H9 (cell line): ENCODE results near the gene KLF13. TPM values are rescaled to one million over a fixed set of nuclear protein-coding genes. Genes with fewer than 3 reads are reported as not detected.

Experiments
- DNase-seq: peaks from one replicate; pipeline ENCODE4 v3.0.0-alpha.2; 2017
- H2AFZ ChIP-seq: one replicate; pipeline ENCODE4 v1.6.1; 2013; ENCODE audit warnings: mild to moderate bottlenecking, low read length, control low read depth, moderate library complexity
- H2AK5ac ChIP-seq: 2 replicates; pipeline ENCODE4 v1.6.1; 2013; ENCODE audit warnings: low read length, control low read depth, mixed read lengths; ENCODE audit not compliant: insufficient read length
- H2BK120ac ChIP-seq: one replicate; pipeline ENCODE4 v1.6.1; 2013; ENCODE audit warnings: low read depth, mild to moderate bottlenecking, low read length, control low read depth, inconsistent platforms; ENCODE audit not compliant: poor library complexity, severe bottlenecking
- H2BK12ac ChIP-seq: 2 replicates; pipeline ENCODE4 v1.6.1; 2013; ENCODE audit warnings: low read length, control low read depth, mixed read lengths, low read depth; ENCODE audit not compliant: insufficient read length
- H2BK15ac ChIP-seq: 2 replicates; pipeline ENCODE4 v1.6.1; 2013; ENCODE audit warnings: low read depth, low read length, control low read depth
- H2BK20ac ChIP-seq: one replicate; pipeline ENCODE4 v1.6.1; 2013; ENCODE audit warnings: low read depth, mild to moderate bottlenecking, low read length, control low read depth, inconsistent platforms; ENCODE audit not compliant: poor library complexity, severe bottlenecking
- H2BK5ac ChIP-seq: 2 replicates; pipeline ENCODE4 v1.6.1; 2013; ENCODE audit warnings: low read length, control low read depth, mixed read lengths; ENCODE audit not compliant: insufficient read length
- H3K14ac ChIP-seq: 2 replicates; pipeline ENCODE4 v1.6.1; 2013; ENCODE audit warnings: low read length, control low read depth; ENCODE audit not compliant: insufficient read depth
- H3K18ac ChIP-seq: 2 replicates; pipeline ENCODE4 v1.6.1; 2013; ENCODE audit warnings: low read depth, mild to moderate bottlenecking, mixed read lengths, low read length, control low read depth; ENCODE audit not compliant: insufficient read length
- H3K23ac ChIP-seq: 2 replicates; pipeline ENCODE4 v1.6.1; 2013; ENCODE audit warnings: low read length, control low read depth, mixed read lengths, low read depth; ENCODE audit not compliant: insufficient read length
- H3K23me2 ChIP-seq: 2 replicates; pipeline ENCODE4 v1.6.1; 2013; ENCODE audit warnings: low read depth, mild to moderate bottlenecking, mixed read lengths, low read length, control low read depth; ENCODE audit not compliant: insufficient read length, poor library complexity, severe bottlenecking
- H3K27ac ChIP-seq: 2 replicates; pipeline ENCODE4 v1.5.1; 2013; ENCODE audit warnings: low read length, control low read depth, mixed read lengths, low read depth; ENCODE audit not compliant: insufficient read length
- H3K27me3 ChIP-seq: 2 replicates; pipeline ENCODE4 v1.6.1; 2013; ENCODE audit warnings: low read length, control low read depth, inconsistent platforms; ENCODE audit not compliant: insufficient read depth
- H3K4ac ChIP-seq: 2 replicates; pipeline ENCODE4 v1.6.1; 2013; ENCODE audit warnings: low read depth, mild to moderate bottlenecking, control low read depth, inconsistent platforms, low read length, moderate library complexity
- H3K4me1 ChIP-seq: 2 replicates; pipeline ENCODE4 v1.6.1; 2013; ENCODE audit warnings: low read length, control low read depth, inconsistent platforms; ENCODE audit not compliant: insufficient read depth
- H3K4me2 ChIP-seq: 2 replicates; pipeline ENCODE4 v1.6.1; 2013; ENCODE audit warnings: low read length, control low read depth, mixed read lengths; ENCODE audit not compliant: insufficient read length, insufficient read depth
- H3K56ac ChIP-seq: 2 replicates; pipeline ENCODE4 v1.6.1; 2013; ENCODE audit warnings: low read depth, mild to moderate bottlenecking, mixed read lengths, low read length, control low read depth; ENCODE audit not compliant: insufficient read length
- H3K79me1 ChIP-seq: 2 replicates; pipeline ENCODE4 v1.6.1; 2013; ENCODE audit warnings: low read depth, mild to moderate bottlenecking, moderate library complexity, low read length, control low read depth, inconsistent platforms; ENCODE audit not compliant: insufficient read depth, poor library complexity, severe bottlenecking
- H3K79me2 ChIP-seq: 2 replicates; pipeline ENCODE4 v1.6.1; 2013; ENCODE audit warnings: low read length, control low read depth, inconsistent platforms; ENCODE audit not compliant: insufficient read depth
- H3K9ac ChIP-seq: 2 replicates; pipeline ENCODE4 v1.6.1; 2013; ENCODE audit warnings: low read length, control low read depth, mixed read lengths; ENCODE audit not compliant: insufficient read length; ENCODE audit errors: extremely low read depth
- H3K9me3 ChIP-seq: one replicate; pipeline ENCODE4 v1.6.1; 2013; ENCODE audit warnings: low read depth, low read length, inconsistent platforms; ENCODE audit not compliant: control insufficient read depth
- H3T11ph ChIP-seq: one replicate; pipeline ENCODE4 v1.6.1; 2013; ENCODE audit warnings: mild to moderate bottlenecking, low read length, control low read depth, inconsistent platforms
- H4K20me1 ChIP-seq: one replicate; pipeline ENCODE4 v1.6.1; 2013; ENCODE audit not compliant: control insufficient read depth, insufficient read length, insufficient read depth
- H4K5ac ChIP-seq: 2 replicates; pipeline ENCODE4 v1.6.1; 2013; ENCODE audit warnings: low read depth, mild to moderate bottlenecking, mixed read lengths, low read length, control low read depth; ENCODE audit not compliant: insufficient read length
- H4K8ac ChIP-seq: replicated peaks from 2 replicates; pipeline ENCODE4 v1.6.1; 2013; ENCODE audit warnings: low read length, control low read depth, mixed read lengths, low read depth; ENCODE audit not compliant: insufficient read length
- H4K91ac ChIP-seq: 2 replicates; pipeline ENCODE4 v1.6.1; 2013; ENCODE audit warnings: low read depth, mild to moderate bottlenecking, moderate library complexity, mixed read lengths, low read length, control low read depth; ENCODE audit not compliant: insufficient read length
- H3K27ac Mint-ChIP-seq, 3 experiments: 2 replicates in 2 of 3; 3 replicates in 1 of 3; pipeline ENCODE4 v1.8.0; 2020 to 2021; ENCODE audit warnings: mixed read lengths in 3 of 3, mild to moderate bottlenecking in 1 of 3, moderate library complexity in 1 of 3
- H3K27me3 Mint-ChIP-seq: 2 replicates; pipeline ENCODE4 v1.8.0; 2021; ENCODE audit warnings: low read depth, mild to moderate bottlenecking, moderate library complexity, mixed read lengths
- H3K36me3 Mint-ChIP-seq, 3 experiments: 2 replicates in 2 of 3; 3 replicates in 1 of 3; pipeline ENCODE4 v1.8.0; 2020 to 2021; ENCODE audit warnings: low read depth in 3 of 3, mixed read lengths in 3 of 3; ENCODE audit not compliant: insufficient read depth in 1 of 3
- H3K4me1 Mint-ChIP-seq, 2 experiments: 2 replicates each; pipeline ENCODE4 v1.8.0; 2020; ENCODE audit warnings: mixed read lengths in 2 of 2
- H3K4me3 Mint-ChIP-seq, 2 experiments: 2 replicates in 1 of 2; 3 replicates in 1 of 2; pipeline ENCODE4 v1.8.0; 2020 to 2021; ENCODE audit warnings: mild to moderate bottlenecking in 2 of 2, mixed read lengths in 2 of 2, moderate library complexity in 1 of 2
- H3K9me3 Mint-ChIP-seq, 2 experiments: 2 replicates in 1 of 2; 3 replicates in 1 of 2; pipeline ENCODE4 v1.8.0; 2020; ENCODE audit warnings: mild to moderate bottlenecking in 2 of 2, mixed read lengths in 2 of 2, moderate library complexity in 1 of 2
- WGBS: extraction: QIAGEN DNeasy Blood & Tissue Kit; methylation state at CpG from one replicate; pipeline ENCODE4 v1.1.7; 2013; ENCODE audit warnings: missing lambda C conversion rate, low lambda C conversion rate, mixed read lengths; ENCODE audit not compliant: insufficient read length; ENCODE audit errors: extremely low coverage; 5-methylcytosine and 5-hydroxymethylcytosine counted together
- total RNA-seq: library from RNA; stranded (reverse); gene quantifications from 2 replicates; pipeline ENCODE4 v1.2.1, GENCODE V29; 2021
- TF ChIP-seq, protein P1 (sequence below): fragments of 200-600 bp; sonication (generic); conservative IDR thresholded peaks from 3 replicates; pipeline ENCODE4 v1.8.0; 2021; ENCODE audit warnings: antibody characterized with exemption, mild to moderate bottlenecking

The KLF13 gene
- total RNA-seq, 1 experiment from 2014 or later: 33.4 TPM

DNA sequence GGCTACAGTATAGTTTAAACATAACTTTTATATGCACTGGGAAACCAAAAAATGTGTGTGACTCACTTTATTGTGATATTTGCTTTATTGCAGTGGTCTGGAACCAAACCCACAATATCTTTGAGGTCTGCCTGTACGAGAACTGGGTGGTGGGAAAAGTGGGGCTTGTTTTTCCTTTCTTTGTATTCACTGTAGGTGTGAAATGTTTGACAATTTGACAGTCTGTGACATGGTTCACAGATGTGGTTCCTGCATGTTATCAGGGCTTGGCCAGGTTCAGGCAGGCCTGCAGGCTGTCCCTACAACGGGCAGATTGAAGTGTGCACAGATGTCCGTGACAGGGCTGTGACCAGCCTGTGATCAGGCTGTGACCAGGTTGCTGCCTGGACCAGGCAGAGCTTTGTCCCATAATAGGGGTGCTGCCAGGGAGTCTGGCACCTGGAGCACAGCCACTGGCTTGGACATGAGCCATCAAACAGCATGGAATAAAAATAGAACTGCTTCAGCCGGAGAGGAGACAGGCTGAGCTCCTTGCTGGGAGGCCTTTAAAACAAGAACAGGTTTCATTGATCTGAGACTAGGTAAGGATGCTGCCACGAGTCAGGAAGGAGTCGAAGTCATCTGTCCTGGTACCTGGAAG, 61.0 kb downstream of the KLF13 start:
- TF ChIP-seq, protein P1, sequence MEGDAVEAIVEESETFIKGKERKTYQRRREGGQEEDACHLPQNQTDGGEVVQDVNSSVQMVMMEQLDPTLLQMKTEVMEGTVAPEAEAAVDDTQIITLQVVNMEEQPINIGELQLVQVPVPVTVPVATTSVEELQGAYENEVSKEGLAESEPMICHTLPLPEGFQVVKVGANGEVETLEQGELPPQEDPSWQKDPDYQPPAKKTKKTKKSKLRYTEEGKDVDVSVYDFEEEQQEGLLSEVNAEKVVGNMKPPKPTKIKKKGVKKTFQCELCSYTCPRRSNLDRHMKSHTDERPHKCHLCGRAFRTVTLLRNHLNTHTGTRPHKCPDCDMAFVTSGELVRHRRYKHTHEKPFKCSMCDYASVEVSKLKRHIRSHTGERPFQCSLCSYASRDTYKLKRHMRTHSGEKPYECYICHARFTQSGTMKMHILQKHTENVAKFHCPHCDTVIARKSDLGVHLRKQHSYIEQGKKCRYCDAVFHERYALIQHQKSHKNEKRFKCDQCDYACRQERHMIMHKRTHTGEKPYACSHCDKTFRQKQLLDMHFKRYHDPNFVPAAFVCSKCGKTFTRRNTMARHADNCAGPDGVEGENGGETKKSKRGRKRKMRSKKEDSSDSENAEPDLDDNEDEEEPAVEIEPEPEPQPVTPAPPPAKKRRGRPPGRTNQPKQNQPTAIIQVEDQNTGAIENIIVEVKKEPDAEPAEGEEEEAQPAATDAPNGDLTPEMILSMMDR: no peak
- Mint-ChIP-seq H3K27ac (no peak overlapping the region), H3K4me3 (no peak overlapping the region), H3K9me3 (peaks cover 6 to 16% of the 10 kb centered on the region in 2 experiments; a peak in 4 of 5 replicates), H3K4me1 (peaks cover 11 to 12% of the 10 kb centered on the region in 2 experiments), H3K27me3 (peaks cover 23% of the 10 kb centered on the region), H3K36me3 (peaks cover 0 to 12% (median 7%) of the 10 kb centered on the region in 3 experiments; a peak in 4 of 7 replicates)
- no peak overlapping the region for H2BK20ac ChIP-seq
- no peak overlapping the region for H2AK5ac ChIP-seq
- no peak for DNase-seq
- no peak overlapping the region for H4K8ac ChIP-seq
- H2BK15ac ChIP-seq: no peak overlapping the region
- no peak overlapping the region for H3K14ac ChIP-seq
- no peak overlapping the region for H3K23ac ChIP-seq
- H3K56ac ChIP-seq: no peak overlapping the region
- H3K9ac ChIP-seq: no peak overlapping the region
- no peaks in the 10 kb centered on the region for H3K79me2 ChIP-seq
- H2AFZ ChIP-seq: no peak overlapping the region
- H4K91ac ChIP-seq: no peak overlapping the region
- no peak overlapping the region for H3K27ac ChIP-seq
- H4K5ac ChIP-seq: no peak overlapping the region
- no peaks in the 10 kb centered on the region for H3K9me3 ChIP-seq
- no peak overlapping the region for H3K4ac ChIP-seq
- no peak overlapping the region for H2BK5ac ChIP-seq
- H3K27me3 ChIP-seq: peaks cover 2% of the 10 kb centered on the region; the same call in 1 of the 2 replicates
- H4K20me1 ChIP-seq: no peaks in the 10 kb centered on the region
- peaks cover 8% of the 10 kb centered on the region for H3K23me2 ChIP-seq
- H2BK120ac ChIP-seq: no peak overlapping the region
- no peaks in the 10 kb centered on the region for H3K79me1 ChIP-seq
- WGBS: no CpG with 5 or more reads among the region's 6 CpGs
- no peak overlapping the region for H3K18ac ChIP-seq
- no peak overlapping the region for H2BK12ac ChIP-seq
- no peak overlapping the region for H3K4me2 ChIP-seq
- H3K4me1 ChIP-seq: no peaks in the 10 kb centered on the region
- no peak overlapping the region for H3T11ph ChIP-seq
